HG02852 (cell line): ENCODE measurements around the gene BCDIN3D.

Experiments used
- ATAC-seq: cut with Tn5 transposase; IDR thresholded peaks from one replicate; pipeline ENCODE4 v1.9.1; 2021; ENCODE audit warnings: mild to moderate bottlenecking, moderate library complexity; ENCODE audit not compliant: unreplicated experiment

Gene BCDIN3D

DNA sequence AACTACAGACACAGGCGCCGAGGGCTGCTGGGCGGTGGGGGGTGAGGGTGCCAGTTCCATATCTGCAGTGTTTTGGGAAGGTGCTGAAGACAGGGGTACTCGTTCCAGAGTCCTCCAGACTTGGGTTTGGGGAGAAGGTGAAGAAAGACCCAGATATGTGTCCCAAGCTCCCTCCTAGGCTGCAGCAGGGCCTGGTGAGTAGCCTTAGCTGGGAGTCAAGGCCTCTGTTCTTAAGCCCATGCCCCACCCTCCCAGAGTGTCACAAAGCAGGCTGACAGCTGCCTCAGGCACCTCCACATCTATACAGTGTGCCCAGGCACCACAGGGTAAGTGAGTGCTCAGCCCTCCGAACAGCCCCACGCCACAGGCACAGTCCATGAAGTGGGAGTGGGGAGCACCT is 19.0 kb downstream of the BCDIN3D start:
- ATAC-seq: no peak

- ATAC-seq: no peak
Observed at GRCh38 chr12:49823350-49823749, 19.6 kb downstream of the BCDIN3D start.

DNA sequence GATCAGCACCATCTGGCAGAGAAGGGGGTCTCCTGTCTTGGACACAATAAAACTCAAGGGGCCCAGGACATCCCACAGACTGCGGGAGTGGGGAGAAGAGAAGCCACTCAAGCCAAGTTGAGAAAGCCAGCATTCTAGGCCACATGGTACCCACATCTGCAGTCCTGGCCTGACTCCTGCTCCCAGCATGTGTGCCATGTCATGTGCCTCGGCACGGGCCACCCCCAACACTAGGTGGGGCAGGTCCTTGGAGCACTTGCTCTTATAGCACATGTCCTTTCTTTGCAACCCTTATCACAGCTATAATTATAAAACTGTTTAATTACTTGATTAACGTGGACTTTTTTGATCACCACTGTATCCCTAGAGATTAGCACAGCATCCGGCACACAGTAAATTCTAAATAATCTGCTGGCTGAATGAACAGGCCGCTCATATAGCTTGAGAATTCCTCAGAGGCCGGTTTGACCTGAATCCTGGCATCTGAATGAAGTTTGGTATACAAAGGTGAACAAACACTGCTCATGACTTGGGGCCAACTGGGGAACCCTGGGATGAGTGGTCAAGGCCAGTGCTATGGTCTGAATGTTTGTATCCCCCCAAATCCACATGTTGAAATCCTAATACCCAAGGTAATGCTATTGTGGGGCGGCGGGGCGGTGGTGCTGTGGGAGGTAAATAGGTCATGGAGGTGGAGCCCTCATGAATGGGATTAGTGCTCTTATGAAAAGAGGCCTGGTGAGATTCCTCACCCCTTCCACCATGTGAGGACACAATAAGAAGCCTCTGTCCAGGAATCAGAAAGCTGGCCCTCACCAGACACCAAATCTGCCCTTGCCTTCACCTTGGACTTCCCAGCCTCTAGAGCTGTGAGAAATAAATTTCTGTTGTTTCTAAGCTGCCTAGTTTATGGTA is 21.3 kb downstream of the BCDIN3D start:
- ATAC-seq: no peak

GRCh38 chr12:49819786-49820185 is 23.1 kb downstream of the BCDIN3D start:
- ATAC-seq: no peak

DNA sequence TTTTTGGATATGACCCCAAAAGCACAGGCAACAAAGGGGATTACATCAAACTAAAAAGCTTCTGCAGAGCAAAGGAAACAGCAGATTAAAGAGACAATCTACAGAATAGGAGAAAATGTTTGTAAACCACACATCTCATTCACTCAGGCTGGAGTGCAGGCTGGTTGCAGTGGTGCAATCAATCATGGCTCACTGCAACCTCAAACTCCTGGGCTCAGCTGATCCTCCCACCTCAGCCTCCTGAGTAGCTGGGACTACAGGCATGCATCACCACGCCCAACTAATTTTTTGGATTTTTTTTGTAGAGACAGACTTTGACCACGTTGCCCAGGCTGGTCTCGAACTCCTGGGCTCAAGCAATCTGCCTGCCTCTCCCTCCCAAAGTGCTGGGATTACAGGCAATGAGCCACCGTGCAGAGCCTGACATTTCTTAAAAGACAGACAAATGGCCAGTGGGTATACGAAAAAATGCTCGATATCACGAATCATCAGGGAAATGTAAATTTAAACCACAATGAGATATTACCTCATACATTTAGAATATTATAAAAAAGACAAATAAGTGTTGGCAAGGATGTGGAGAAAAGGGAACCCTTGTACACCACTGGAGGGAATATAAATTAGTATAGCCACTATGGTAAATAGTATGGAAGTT is 24.5 kb downstream of the BCDIN3D start:
- no peak for ATAC-seq

DNA sequence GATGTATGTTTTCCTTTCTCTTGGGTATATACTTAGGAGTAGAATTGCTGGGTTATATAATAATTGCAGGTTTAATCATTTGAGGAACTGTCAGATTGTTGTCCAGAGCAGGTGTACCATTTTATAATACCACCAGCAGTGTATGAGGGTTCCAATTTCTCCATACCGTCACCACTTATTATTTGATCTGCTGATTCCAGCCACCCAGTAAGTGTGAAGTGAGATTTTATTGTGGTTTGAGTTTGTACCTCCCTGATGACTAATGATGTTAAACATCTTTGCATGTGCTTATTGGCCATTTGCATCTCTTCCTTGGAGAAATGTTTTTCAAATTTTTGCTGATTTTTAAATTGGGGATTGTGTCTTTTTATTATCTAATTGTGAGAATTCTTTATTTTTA is 29.8 kb downstream of the BCDIN3D start:
- ATAC-seq: no peak

GRCh38 chr12:49811961-49812401 is 30.9 kb downstream of the BCDIN3D start:
- no peak for ATAC-seq

DNA sequence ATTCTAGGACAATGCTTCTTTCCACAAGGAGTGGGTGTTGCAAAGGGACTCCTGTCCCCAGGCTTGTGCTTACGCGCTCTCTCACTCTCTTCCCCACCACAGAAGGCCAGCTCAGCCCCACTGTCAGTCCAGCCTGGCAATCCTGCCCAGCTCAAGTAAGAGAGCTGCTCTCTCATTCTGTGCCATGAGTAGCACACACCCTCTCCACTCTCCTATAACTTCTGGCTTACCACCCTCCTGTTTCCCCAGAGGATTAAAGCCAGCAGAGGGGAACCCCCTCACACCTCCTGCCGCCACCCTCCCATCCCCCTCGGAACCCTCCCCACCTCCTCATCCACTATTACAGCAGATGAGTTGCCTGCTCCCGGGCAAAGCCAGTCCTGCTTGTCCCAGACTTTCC is 31.8 kb downstream of the BCDIN3D start:
- no peak for ATAC-seq

DNA sequence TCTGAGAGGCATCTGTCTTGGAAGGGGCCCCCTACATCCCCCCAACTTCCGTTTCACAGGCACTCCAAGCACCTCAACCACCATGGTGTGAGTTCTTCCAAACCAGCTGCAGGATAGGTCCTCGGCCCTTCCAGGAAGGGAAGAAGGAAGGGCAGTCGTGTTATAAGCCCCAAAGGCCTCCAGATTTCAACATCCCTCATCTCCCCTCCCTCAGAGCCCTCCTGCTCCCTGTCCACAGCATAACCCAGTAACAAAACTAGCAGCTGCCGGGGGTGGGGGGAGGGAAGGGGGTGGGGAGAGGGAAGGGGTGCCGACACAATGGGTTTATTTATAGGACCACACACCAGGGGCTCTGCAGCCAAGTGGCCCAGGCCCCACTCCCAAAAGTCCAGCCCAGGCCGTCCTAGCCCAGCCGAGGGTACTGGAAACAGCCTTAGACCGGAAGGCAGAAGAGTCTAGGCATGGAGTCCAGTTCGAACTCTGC is 33.0 kb downstream of the BCDIN3D start:
- ATAC-seq: no peak

DNA sequence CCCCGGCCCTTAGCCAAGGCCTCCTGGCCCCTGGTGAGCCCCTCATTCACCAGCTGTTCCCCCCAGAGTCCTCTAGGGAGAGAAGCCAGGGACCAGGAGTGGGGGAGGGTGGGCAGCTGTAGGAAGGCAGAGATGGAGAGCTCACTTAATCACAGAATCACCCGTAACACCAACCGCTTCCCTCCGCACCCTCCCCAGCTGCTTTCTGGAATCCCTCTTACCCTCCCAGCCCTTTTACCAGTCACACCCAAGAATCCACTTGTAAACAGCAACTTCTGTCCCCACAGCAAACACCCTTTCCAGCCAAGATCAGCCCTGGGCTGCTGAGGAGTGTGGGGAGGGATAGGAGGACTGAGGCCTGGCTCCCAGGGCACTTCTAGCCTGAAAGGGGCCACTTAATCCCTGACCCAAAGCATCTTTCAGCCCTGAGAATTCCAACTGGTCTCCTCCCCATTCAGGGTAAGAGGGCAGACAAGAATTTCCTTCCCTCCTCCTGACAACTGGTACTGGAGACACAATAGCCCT is 33.5 kb downstream of the BCDIN3D start:
- no peak for ATAC-seq

- ATAC-seq: no peak
Observed at GRCh38 chr12:49808686-49809380, 34.1 kb downstream of the BCDIN3D start.

GRCh38 chr12:49807991-49808580 is 34.8 kb downstream of the BCDIN3D start:
- ATAC-seq: no peak

GRCh38 chr12:49806877-49807276 is 36.0 kb downstream of the BCDIN3D start:
- ATAC-seq: no peak

GRCh38 chr12:49806321-49806813 is 36.5 kb downstream of the BCDIN3D start:
- ATAC-seq: no peak

- ATAC-seq: no peak
Observed at GRCh38 chr12:49805409-49805808, 37.5 kb downstream of the BCDIN3D start.

DNA sequence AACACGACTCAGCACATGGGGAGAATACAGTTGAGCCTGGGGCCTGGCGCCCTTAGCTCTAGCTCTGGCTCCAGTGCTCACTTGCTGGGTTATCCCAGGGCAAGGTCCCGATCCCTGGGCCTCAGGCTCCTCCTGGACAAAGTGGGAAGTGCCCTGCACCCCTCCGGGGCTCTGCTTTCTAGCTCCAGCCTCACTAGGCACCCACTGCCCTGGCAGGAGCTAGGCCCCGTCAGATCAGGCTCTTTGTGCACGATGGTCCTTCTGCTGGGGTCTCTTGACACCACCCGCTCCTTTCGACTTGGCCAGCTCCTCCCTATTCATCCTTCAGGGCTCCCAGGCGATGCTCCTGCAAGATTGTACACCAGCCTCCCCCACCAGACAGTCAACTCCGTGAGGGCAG is 38.1 kb downstream of the BCDIN3D start:
- ATAC-seq: no peak

DNA sequence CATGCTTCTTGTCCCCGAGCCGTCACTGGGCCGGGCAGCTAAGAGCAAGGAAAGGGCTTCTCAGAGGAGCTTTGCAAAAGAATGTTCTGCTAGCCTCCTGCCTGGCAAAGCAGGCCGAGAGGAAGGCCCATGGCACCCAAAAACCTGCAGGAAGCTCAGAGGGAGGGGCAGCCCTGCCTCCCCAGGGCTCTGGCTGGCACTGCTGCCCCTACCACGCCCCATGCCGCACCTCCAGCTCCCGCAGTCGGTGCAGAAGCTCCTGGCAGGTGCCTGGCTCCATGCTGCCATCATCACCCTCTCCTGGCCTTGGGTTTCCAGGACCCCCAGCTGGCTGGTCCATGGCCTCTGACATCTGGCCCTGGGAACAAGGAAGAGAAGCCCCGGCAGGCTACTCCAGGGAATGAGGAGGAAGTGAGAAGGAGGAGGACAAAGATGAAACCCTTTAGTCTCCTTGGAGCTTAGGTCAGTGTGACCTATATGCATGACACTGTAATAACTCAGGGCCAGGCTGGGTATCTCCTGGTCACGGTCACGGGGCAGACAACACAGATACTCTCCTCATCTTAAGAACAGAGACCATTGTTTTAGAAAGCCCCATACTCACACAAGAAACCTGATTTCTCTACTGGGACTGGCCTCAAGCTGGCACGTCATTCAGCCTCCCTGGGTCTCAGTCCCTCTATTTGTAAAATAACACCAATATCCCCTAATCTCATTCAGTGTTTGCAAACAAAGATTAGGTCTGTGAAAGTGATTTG is 39.0 kb downstream of the BCDIN3D start:
- ATAC-seq: no peak

DNA sequence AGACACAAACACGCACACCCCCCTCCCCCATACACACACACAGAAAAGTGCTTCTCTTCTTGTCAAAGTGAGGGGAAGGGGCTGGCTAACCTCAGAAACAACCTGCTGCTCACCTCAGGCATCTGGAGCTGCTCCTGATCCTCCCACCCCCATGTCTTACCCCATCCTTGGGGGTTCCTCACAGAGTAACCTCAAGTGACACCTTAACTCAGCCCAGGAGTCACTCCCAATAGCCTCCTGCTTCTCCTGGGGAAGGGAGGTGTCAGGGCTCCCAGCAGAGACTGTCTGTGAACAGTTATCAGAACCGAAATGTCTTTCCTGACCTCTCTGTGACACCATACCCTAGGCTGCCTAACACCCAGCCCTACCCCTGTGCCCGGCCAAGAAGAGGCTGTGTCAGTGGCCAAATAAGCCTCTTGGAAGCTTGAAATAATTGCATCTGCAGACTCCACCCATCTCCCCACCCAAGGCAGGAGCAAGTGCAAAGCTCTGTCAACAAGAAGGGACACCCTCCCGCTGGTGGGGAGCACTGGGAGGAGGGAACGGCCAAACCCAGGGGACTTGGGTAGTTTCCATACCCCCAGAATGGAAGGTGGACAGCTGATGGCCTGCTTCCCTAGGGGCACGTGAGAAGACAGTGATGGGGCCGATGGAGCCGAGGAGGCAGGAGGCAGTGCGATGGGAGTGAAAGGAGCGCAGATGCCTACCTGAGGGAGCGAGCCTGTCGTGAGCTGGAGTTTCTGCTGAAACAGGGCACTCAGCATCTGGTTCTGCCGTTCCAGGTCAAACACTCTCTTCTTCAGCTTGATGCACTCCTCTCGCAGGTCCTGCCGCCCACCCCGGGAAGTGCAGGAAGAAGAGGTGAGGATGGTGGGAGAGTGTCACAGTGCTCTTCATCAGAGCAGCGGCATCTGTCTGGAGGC is 41.5 kb downstream of the BCDIN3D start:
- ATAC-seq: no peak
